ENCODE results near the gene UBE2K. TPM values are rescaled to one million over a fixed set of nuclear protein-coding genes. Genes with fewer than 3 reads are reported as not detected.

UBE2K gene
- total RNA-seq, 1 experiment from 2014 or later, result 126 TPM

GRCh38 chr4:39792128-39792527 is 94.2 kb downstream of the UBE2K start:
- H3K27me3 ChIP-seq (ENCODE audit: insufficient read depth, low read length), result no peaks in the 10 kb centered on the region

More at GRCh38 chr4:39792128-39792527, 94.2 kb downstream of the UBE2K start:
- H3K36me3 ChIP-seq (ENCODE audit: control insufficient read depth in 1 of 2, insufficient read depth in 2 of 2, low read length in 2 of 2), result no peaks in the 10 kb centered on the region
- ATAC-seq (no peak), DNase-seq (ENCODE audit: low read depth, low spot score) (no peak)
- ChIA-PET CTCF (no interaction called here), POLR2A (no interaction called here), RAD21 (ENCODE audit: low non-redundant PET in 1 of 2, low total read pairs in 2 of 2, uncharacterized antibody in 2 of 2, unreplicated experiment in 2 of 2) (no interaction called here)
- no peaks in the 10 kb centered on the region for H4K20me1 ChIP-seq (ENCODE audit: insufficient read depth)
- H3K4me1 ChIP-seq (ENCODE audit: control insufficient read depth in 1 of 2, insufficient read depth in 2 of 2, low read length in 2 of 2), result no peaks in the 10 kb centered on the region
- TF ChIP-seq SP1 (IDR thresholded peaks at IDR 0.05; ENCODE audit: low read depth), result no peak
- TF ChIP-seq TCF7L2 (IDR thresholded peaks at IDR 0.05; ENCODE audit: borderline replicate concordance, extremely low read depth, insufficient read depth, insufficient read length), result no peak
- no peak for TF ChIP-seq ELF1 (IDR thresholded peaks at IDR 0.05; ENCODE audit: borderline replicate concordance, low read depth)
- no peak for TF ChIP-seq YY1 (IDR thresholded peaks at IDR 0.05; ENCODE audit: extremely low read depth, insufficient replicate concordance, low read depth, low read length)
- no peak for TF ChIP-seq REST (IDR thresholded peaks at IDR 0.05; ENCODE audit: low read depth)
- TF ChIP-seq, protein P1, sequence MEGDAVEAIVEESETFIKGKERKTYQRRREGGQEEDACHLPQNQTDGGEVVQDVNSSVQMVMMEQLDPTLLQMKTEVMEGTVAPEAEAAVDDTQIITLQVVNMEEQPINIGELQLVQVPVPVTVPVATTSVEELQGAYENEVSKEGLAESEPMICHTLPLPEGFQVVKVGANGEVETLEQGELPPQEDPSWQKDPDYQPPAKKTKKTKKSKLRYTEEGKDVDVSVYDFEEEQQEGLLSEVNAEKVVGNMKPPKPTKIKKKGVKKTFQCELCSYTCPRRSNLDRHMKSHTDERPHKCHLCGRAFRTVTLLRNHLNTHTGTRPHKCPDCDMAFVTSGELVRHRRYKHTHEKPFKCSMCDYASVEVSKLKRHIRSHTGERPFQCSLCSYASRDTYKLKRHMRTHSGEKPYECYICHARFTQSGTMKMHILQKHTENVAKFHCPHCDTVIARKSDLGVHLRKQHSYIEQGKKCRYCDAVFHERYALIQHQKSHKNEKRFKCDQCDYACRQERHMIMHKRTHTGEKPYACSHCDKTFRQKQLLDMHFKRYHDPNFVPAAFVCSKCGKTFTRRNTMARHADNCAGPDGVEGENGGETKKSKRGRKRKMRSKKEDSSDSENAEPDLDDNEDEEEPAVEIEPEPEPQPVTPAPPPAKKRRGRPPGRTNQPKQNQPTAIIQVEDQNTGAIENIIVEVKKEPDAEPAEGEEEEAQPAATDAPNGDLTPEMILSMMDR (IDR thresholded peaks at IDR 0.05 in 2 of 3, conservative IDR thresholded peaks at IDR 0.05 in 1 of 3; ENCODE audit: borderline replicate concordance in 1 of 3, insufficient read depth in 1 of 3, low read depth in 2 of 3, low read length in 2 of 3), result no peak
- TF ChIP-seq ZNF274 (IDR thresholded peaks at IDR 0.05; ENCODE audit: low read depth, low read length), result no peak
- TF ChIP-seq, protein P2, sequence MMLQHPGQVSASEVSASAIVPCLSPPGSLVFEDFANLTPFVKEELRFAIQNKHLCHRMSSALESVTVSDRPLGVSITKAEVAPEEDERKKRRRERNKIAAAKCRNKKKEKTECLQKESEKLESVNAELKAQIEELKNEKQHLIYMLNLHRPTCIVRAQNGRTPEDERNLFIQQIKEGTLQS (IDR thresholded peaks at IDR 0.05), result no peak
- TF ChIP-seq EZH2phosphoT487 (IDR thresholded peaks at IDR 0.05; ENCODE audit: borderline replicate concordance), result no peak
- TF ChIP-seq CBX3 (IDR thresholded peaks at IDR 0.05; ENCODE audit: low read depth), result no peak
- no peak for TF ChIP-seq POLR2AphosphoS5 (IDR thresholded peaks at IDR 0.05; ENCODE audit: low read depth, low read length)
- TF ChIP-seq RAD21 (IDR thresholded peaks at IDR 0.05; ENCODE audit: low read depth), result no peak
- TF ChIP-seq, protein P3, sequence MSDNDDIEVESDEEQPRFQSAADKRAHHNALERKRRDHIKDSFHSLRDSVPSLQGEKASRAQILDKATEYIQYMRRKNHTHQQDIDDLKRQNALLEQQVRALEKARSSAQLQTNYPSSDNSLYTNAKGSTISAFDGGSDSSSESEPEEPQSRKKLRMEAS (IDR thresholded peaks at IDR 0.05), result no peak
- TF ChIP-seq ZFX (IDR thresholded peaks at IDR 0.05), result no peak
- no peak for TF ChIP-seq SIN3A (IDR thresholded peaks at IDR 0.05; ENCODE audit: low read depth)
- TF ChIP-seq EZH2 (IDR thresholded peaks at IDR 0.05), result no peak
- no peak for TF ChIP-seq POLR2A (IDR thresholded peaks at IDR 0.05; ENCODE audit: borderline replicate concordance, extremely low read depth, insufficient read depth, insufficient read length)
- TF ChIP-seq, protein P4, sequence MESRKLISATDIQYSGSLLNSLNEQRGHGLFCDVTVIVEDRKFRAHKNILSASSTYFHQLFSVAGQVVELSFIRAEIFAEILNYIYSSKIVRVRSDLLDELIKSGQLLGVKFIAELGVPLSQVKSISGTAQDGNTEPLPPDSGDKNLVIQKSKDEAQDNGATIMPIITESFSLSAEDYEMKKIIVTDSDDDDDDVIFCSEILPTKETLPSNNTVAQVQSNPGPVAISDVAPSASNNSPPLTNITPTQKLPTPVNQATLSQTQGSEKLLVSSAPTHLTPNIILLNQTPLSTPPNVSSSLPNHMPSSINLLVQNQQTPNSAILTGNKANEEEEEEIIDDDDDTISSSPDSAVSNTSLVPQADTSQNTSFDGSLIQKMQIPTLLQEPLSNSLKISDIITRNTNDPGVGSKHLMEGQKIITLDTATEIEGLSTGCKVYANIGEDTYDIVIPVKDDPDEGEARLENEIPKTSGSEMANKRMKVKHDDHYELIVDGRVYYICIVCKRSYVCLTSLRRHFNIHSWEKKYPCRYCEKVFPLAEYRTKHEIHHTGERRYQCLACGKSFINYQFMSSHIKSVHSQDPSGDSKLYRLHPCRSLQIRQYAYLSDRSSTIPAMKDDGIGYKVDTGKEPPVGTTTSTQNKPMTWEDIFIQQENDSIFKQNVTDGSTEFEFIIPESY (IDR thresholded peaks at IDR 0.05; ENCODE audit: extremely low read depth, insufficient replicate concordance, low read length), result no peak
- TF ChIP-seq SRF (IDR thresholded peaks at IDR 0.05; ENCODE audit: low read depth), result no peak
- TF ChIP-seq CEBPB (IDR thresholded peaks at IDR 0.05; ENCODE audit: low read depth), result no peak
- no peak overlapping the region for H3K4me3 ChIP-seq (replicated peaks in 1 of 2; ENCODE audit: low read depth in 1 of 2, low read length in 2 of 2)
- intact Hi-C loops (cut with micrococcal nuclease), result no loop called here
- no peak overlapping the region for H3K4me2 ChIP-seq (ENCODE audit: low read length)
- no peaks in the 10 kb centered on the region for H3K9me2 ChIP-seq (ENCODE audit: insufficient read depth)
- H2AFZ ChIP-seq (ENCODE audit: low read depth, low read length, poor library complexity, severe bottlenecking), result no peak overlapping the region
- H3K9me3 ChIP-seq (ENCODE audit: control insufficient read depth in 1 of 2, insufficient read depth in 1 of 2, low read depth in 1 of 2, low read length in 2 of 2), result no peaks in the 10 kb centered on the region
- no peak overlapping the region for H3K9ac ChIP-seq (ENCODE audit: low read length)
- no TSS peak for BruUV-seq (replicated peaks)
- no peak overlapping the region for H3K27ac ChIP-seq (ENCODE audit: low read depth, low read length)
- no peaks in the 10 kb centered on the region for H3K79me2 ChIP-seq (ENCODE audit: insufficient read depth, low read length)
